Karpas-422 (cell line): Measurements from ENCODE around the gene RUNX1. TPM values are rescaled to one million over a fixed set of nuclear protein-coding genes. Genes with fewer than 3 reads are reported as not detected.
A peak's percentile ranks its signal among the peaks of the same experiment; 100 is the strongest.

Experiments used
- DNase-seq: peaks from one replicate; pipeline ENCODE4 v3.0.0-alpha.2; 2015
- H2AFZ ChIP-seq: fragments of 200-600 bp; sonication (generic); 2 replicates; pipeline ENCODE4 v1.6.1; 2014; ENCODE audit warnings: antibody characterized with exemption, low read length, mixed read lengths
- H3K27ac ChIP-seq: fragments of 200-600 bp; sonication (generic); 2 replicates; pipeline ENCODE4 v1.5.1; 2014; ENCODE audit warnings: mild to moderate bottlenecking, low read length, moderate library complexity
- H3K27me3 ChIP-seq: fragments of 200-600 bp; sonication (generic); 2 replicates; pipeline ENCODE4 v1.6.1; 2014; ENCODE audit warnings: low read length, mixed read lengths
- H3K36me3 ChIP-seq: fragments of 200-600 bp; sonication (generic); 2 replicates; pipeline ENCODE4 v1.6.1; 2014; ENCODE audit warnings: low read length, mixed read lengths; ENCODE audit not compliant: insufficient read depth
- H3K4me1 ChIP-seq: fragments of 200-600 bp; sonication (generic); 2 replicates; pipeline ENCODE4 v1.6.1; 2014; ENCODE audit warnings: mild to moderate bottlenecking, low read length, mixed read lengths
- H3K4me2 ChIP-seq: fragments of 200-600 bp; sonication (generic); 2 replicates; pipeline ENCODE4 v1.6.1; 2014; ENCODE audit warnings: low read length, low read depth, mild to moderate bottlenecking; ENCODE audit not compliant: poor library complexity, severe bottlenecking
- H3K4me3 ChIP-seq: fragments of 200-600 bp; sonication (generic); 2 replicates; pipeline ENCODE4 v1.5.1; 2014; ENCODE audit warnings: mild to moderate bottlenecking, antibody characterized with exemption, low read length, mixed read lengths
- H3K79me2 ChIP-seq: fragments of 200-600 bp; sonication (generic); 2 replicates; pipeline ENCODE4 v1.6.1; 2014; ENCODE audit warnings: mild to moderate bottlenecking, low read length, mixed read lengths
- H3K9ac ChIP-seq: fragments of 200-600 bp; sonication (generic); 2 replicates; pipeline ENCODE4 v1.6.0; 2014; ENCODE audit warnings: low read length
- H3K9me2 ChIP-seq: fragments of 200-600 bp; sonication (generic), shearing (Covaris generic); replicated peaks from 2 replicates; pipeline ENCODE4 v1.6.0; 2014; ENCODE audit warnings: mild to moderate bottlenecking, low read length, moderate library complexity; ENCODE audit not compliant: insufficient read depth
- H3K9me3 ChIP-seq: fragments of 300-700, 200-600 bp; sonication (generic); 2 replicates; pipeline ENCODE4 v1.6.1; 2014; ENCODE audit warnings: low read length, mixed read lengths
- H4K20me1 ChIP-seq: fragments of 200-600 bp; sonication (generic); 2 replicates; pipeline ENCODE4 v1.6.1; 2014; ENCODE audit warnings: mild to moderate bottlenecking, antibody characterized with exemption, low read length, low read depth; ENCODE audit not compliant: insufficient read depth
- total RNA-seq: library from RNA; depleted of rRNA; stranded (reverse); fragments of >200 nt; shearing (Covaris generic); gene quantifications from 2 replicates; pipeline ENCODE4 v1.2.3, GENCODE V29; 2014; ENCODE audit warnings: low replicate concordance

The RUNX1 gene
- total RNA-seq, 1 experiment from 2014 or later: 20.5 TPM

GRCh38 chr21:34886240-34887104, 162.6 kb downstream of the RUNX1 start:
- H4K20me1 ChIP-seq: no peaks in the 10 kb centered on the region; the same call in 1 of the 2 replicates
- peaks cover 66% of the 10 kb centered on the region for H3K4me1 ChIP-seq
- peak overlapping the region; percentile 96 for H3K4me2 ChIP-seq
- no peaks in the 10 kb centered on the region for H3K27me3 ChIP-seq
- H3K27ac ChIP-seq: peak overlapping the region; percentile 4; the same call in 1 of the 2 replicates
- H3K36me3 ChIP-seq: 0 out of 2 replicates have a peak, but pooled peaks cover under 1% of the 10 kb centered on the region
- H3K9me3 ChIP-seq: no peaks in the 10 kb centered on the region
- H2AFZ ChIP-seq: no peak overlapping the region
- peak overlapping the region; percentile 84 for H3K4me3 ChIP-seq
- peak overlapping the region; percentile 83 for H3K9ac ChIP-seq
- peaks cover 58% of the 10 kb centered on the region for H3K79me2 ChIP-seq
- H3K9me2 ChIP-seq: no peaks in the 10 kb centered on the region
- DNase-seq: peak; percentile 68

- Histone ChIP-seq H4K20me1 (no peaks in the 10 kb centered on the region; the same call in 1 of the 2 replicates), H2AFZ (no peak overlapping the region), H3K27ac (peak overlapping the region; percentile 68), H3K4me3 (peak overlapping the region; percentile 84), H3K9me3 (no peaks in the 10 kb centered on the region), H3K27me3 (no peaks in the 10 kb centered on the region), H3K4me2 (peak overlapping the region; percentile 96), H3K4me1 (peaks cover 73% of the 10 kb centered on the region), H3K36me3 (peaks cover 8% of the 10 kb centered on the region; the same call in 1 of the 2 replicates), H3K79me2 (peaks cover 65% of the 10 kb centered on the region), H3K9me2 (no peaks in the 10 kb centered on the region), H3K9ac (peak overlapping the region; percentile 83)
- no peak for DNase-seq
Observed at GRCh38 chr21:34885626-34886239, 163.4 kb downstream of the RUNX1 start.

DNA sequence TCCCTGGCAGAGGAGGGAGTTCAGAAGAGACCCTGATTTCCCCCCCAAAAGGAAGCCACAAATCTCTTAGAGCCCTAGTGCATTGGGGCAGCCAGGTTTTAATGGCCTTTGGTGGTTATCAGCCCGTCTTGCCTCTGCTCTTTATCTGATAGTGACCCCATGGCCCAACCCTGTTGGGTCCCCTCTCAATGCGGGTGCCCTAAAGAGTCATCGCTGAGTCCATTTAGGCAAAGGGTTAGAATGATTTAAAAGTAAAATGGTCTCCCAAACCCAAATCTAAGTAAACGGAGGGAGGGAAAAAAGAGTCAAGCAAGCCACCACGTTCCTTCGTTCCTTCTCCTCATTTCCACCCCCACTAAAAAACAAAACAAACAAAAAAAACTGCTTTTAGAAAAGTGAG, 164.0 kb downstream of the RUNX1 start:
- Histone ChIP-seq H3K4me2 (peak overlapping the region; percentile 96), H3K4me1 (peaks cover 73% of the 10 kb centered on the region), H3K9ac (peak overlapping the region; percentile 83), H3K4me3 (peak overlapping the region; percentile 84), H3K27me3 (no peaks in the 10 kb centered on the region), H3K9me2 (no peaks in the 10 kb centered on the region), H3K9me3 (no peaks in the 10 kb centered on the region), H4K20me1 (no peaks in the 10 kb centered on the region), H3K79me2 (peaks cover 65% of the 10 kb centered on the region), H3K36me3 (peaks cover 8% of the 10 kb centered on the region; the same call in 1 of the 2 replicates), H2AFZ (no peak overlapping the region), H3K27ac (peak overlapping the region; percentile 68)
- no peak for DNase-seq

GRCh38 chr21:34884346-34884929, 164.7 kb downstream of the RUNX1 start:
- Histone ChIP-seq H3K9me2 (no peaks in the 10 kb centered on the region), H4K20me1 (no peaks in the 10 kb centered on the region), H3K9ac (peak overlapping the region; percentile 83), H3K79me2 (peaks cover 69% of the 10 kb centered on the region), H3K36me3 (peaks cover 8% of the 10 kb centered on the region; the same call in 1 of the 2 replicates), H3K4me3 (peak overlapping the region; percentile 84), H3K27me3 (no peaks in the 10 kb centered on the region), H3K27ac (peak overlapping the region; percentile 68), H3K4me1 (peaks cover 73% of the 10 kb centered on the region), H3K4me2 (peak overlapping the region; percentile 96), H2AFZ (no peak overlapping the region), H3K9me3 (no peaks in the 10 kb centered on the region)
- DNase-seq: no peak

DNA sequence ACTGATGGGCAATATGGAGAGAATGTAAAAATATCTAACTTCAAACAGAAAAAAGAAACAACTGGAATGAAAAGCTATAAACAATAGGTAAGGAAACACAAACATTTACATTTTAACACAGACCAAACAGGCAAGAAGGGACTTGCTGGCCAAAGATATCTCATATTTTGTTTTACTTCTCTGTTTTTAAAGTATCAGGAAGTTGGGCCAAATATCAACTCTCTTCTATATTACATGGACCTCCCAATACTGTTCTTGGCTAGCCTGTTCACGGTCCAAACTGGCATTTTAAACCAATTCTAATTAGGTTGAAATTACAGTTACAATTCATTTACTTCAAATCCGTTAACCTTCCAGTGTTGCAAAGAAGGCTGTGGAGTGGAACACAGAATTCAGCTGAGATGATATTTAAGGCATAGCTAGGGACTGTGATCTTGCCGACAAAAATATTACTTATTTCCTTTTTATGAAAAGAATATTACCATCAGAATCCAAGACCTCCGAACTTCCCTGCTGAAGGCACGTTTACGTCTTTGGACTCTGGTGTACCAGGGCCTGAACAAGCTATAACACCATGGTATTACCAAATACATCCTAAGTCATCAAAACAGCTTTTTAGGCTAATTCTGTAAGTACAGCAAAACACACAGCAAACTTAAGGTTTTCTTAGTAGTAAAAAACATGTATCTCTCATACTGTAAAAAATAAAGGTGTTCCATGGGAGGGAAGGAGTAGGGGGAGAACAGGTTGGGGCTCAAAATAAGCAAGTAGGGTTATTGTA, 165.4 kb downstream of the RUNX1 start:
- no peak for DNase-seq
- Histone ChIP-seq H3K36me3 (peaks cover 8% of the 10 kb centered on the region; the same call in 1 of the 2 replicates), H3K27me3 (no peaks in the 10 kb centered on the region), H3K79me2 (peaks cover 71% of the 10 kb centered on the region), H3K4me2 (peak overlapping the region; percentile 96), H3K4me1 (peaks cover 73% of the 10 kb centered on the region), H3K9ac (peak overlapping the region; percentile 83), H3K9me3 (no peaks in the 10 kb centered on the region), H3K4me3 (peak overlapping the region; percentile 84), H3K27ac (peak overlapping the region; percentile 68), H4K20me1 (no peaks in the 10 kb centered on the region), H3K9me2 (no peaks in the 10 kb centered on the region), H2AFZ (no peak overlapping the region)

GRCh38 chr21:34882719-34883131, 166.4 kb downstream of the RUNX1 start:
- DNase-seq: peak; percentile 60
- H4K20me1 ChIP-seq: no peaks in the 10 kb centered on the region
- peak overlapping the region; percentile 84; the same call in 1 of the 2 replicates for H3K4me3 ChIP-seq
- H3K4me1 ChIP-seq: peaks cover 66% of the 10 kb centered on the region
- no peaks in the 10 kb centered on the region for H3K9me2 ChIP-seq
- no peaks in the 10 kb centered on the region for H3K9me3 ChIP-seq
- H3K79me2 ChIP-seq: peaks cover 73% of the 10 kb centered on the region
- H2AFZ ChIP-seq: no peak overlapping the region
- no peaks in the 10 kb centered on the region for H3K27me3 ChIP-seq
- peak overlapping the region; percentile 96 for H3K4me2 ChIP-seq
- peaks cover 8% of the 10 kb centered on the region; the same call in 1 of the 2 replicates for H3K36me3 ChIP-seq
- peak overlapping the region; percentile 83; the same call in 1 of the 2 replicates for H3K9ac ChIP-seq
- H3K27ac ChIP-seq: peak overlapping the region; percentile 68

GRCh38 chr21:34881839-34882371, 167.2 kb downstream of the RUNX1 start:
- no peaks in the 10 kb centered on the region for H3K9me3 ChIP-seq
- H3K4me1 ChIP-seq: peaks cover 60% of the 10 kb centered on the region
- no peak overlapping the region for H3K9ac ChIP-seq
- peak overlapping the region; percentile 68 for H3K27ac ChIP-seq
- 0 out of 2 replicates have a peak overlapping the region, but pooled peaks have one; percentile 5 for H3K4me3 ChIP-seq
- H3K9me2 ChIP-seq: no peaks in the 10 kb centered on the region
- H3K36me3 ChIP-seq: peaks cover 8% of the 10 kb centered on the region; the same call in 1 of the 2 replicates
- no peaks in the 10 kb centered on the region for H3K27me3 ChIP-seq
- H3K79me2 ChIP-seq: peaks cover 75% of the 10 kb centered on the region
- H4K20me1 ChIP-seq: no peaks in the 10 kb centered on the region
- H2AFZ ChIP-seq: no peak overlapping the region
- no peak for DNase-seq
- H3K4me2 ChIP-seq: peak overlapping the region; percentile 96
